Stomach (tissue), 4 donors: ENCODE measurements around the gene NAA20.

ENCODE experiments used
- CTCF ChIP-seq, 7 experiments: fragments of 450-650 bp in 4 of 7; fragments of 200-600 bp in 3 of 7; sonication (generic) in 3 of 7; IDR thresholded peaks; one replicate each; pipeline ENCODE4 v1.5.1; 2016 to 2019; ENCODE audit warnings: antibody characterized with exemption in 7 of 7, control low read depth in 2 of 7, mild to moderate bottlenecking in 1 of 7
- EP300 ChIP-seq: sonication (generic); formaldehyde crosslinking; IDR thresholded peaks from one replicate; pipeline ENCODE4 v1.6.1; 2017; ENCODE audit warnings: antibody characterized with exemption
- POLR2A ChIP-seq, 4 donors: fragments of 450-650 bp; IDR thresholded peaks; one replicate each; pipeline ENCODE4 v1.6.1; 2016; ENCODE audit warnings: antibody characterized with exemption in 4 of 4, control low read depth in 2 of 4, mild to moderate bottlenecking in 1 of 4, moderate library complexity in 1 of 4

- TF ChIP-seq CTCF (IDR thresholded peaks at IDR 0.05) (no peak), POLR2A (IDR thresholded peaks at IDR 0.05) (no peak), EP300 (no peak)
Observed at GRCh38 chr20:19967445-19967844, 49.7 kb upstream of the NAA20 start.
